H9 (cell line): ENCODE results near the gene FARP1. TPM values are rescaled to one million over a fixed set of nuclear protein-coding genes. Genes with fewer than 3 reads are reported as not detected.

Source experiments
- DNase-seq: peaks from one replicate; pipeline ENCODE4 v3.0.0-alpha.2; 2017
- H2AFZ ChIP-seq: one replicate; pipeline ENCODE4 v1.6.1; 2013; ENCODE audit warnings: mild to moderate bottlenecking, low read length, control low read depth, moderate library complexity
- H2AK5ac ChIP-seq: 2 replicates; pipeline ENCODE4 v1.6.1; 2013; ENCODE audit warnings: low read length, control low read depth, mixed read lengths; ENCODE audit not compliant: insufficient read length
- H2BK120ac ChIP-seq: one replicate; pipeline ENCODE4 v1.6.1; 2013; ENCODE audit warnings: low read depth, mild to moderate bottlenecking, low read length, control low read depth, inconsistent platforms; ENCODE audit not compliant: poor library complexity, severe bottlenecking
- H2BK12ac ChIP-seq: 2 replicates; pipeline ENCODE4 v1.6.1; 2013; ENCODE audit warnings: low read length, control low read depth, mixed read lengths, low read depth; ENCODE audit not compliant: insufficient read length
- H2BK15ac ChIP-seq: 2 replicates; pipeline ENCODE4 v1.6.1; 2013; ENCODE audit warnings: low read depth, low read length, control low read depth
- H2BK20ac ChIP-seq: one replicate; pipeline ENCODE4 v1.6.1; 2013; ENCODE audit warnings: low read depth, mild to moderate bottlenecking, low read length, control low read depth, inconsistent platforms; ENCODE audit not compliant: poor library complexity, severe bottlenecking
- H2BK5ac ChIP-seq: 2 replicates; pipeline ENCODE4 v1.6.1; 2013; ENCODE audit warnings: low read length, control low read depth, mixed read lengths; ENCODE audit not compliant: insufficient read length
- H3K14ac ChIP-seq: 2 replicates; pipeline ENCODE4 v1.6.1; 2013; ENCODE audit warnings: low read length, control low read depth; ENCODE audit not compliant: insufficient read depth
- H3K18ac ChIP-seq: 2 replicates; pipeline ENCODE4 v1.6.1; 2013; ENCODE audit warnings: low read depth, mild to moderate bottlenecking, mixed read lengths, low read length, control low read depth; ENCODE audit not compliant: insufficient read length
- H3K23ac ChIP-seq: 2 replicates; pipeline ENCODE4 v1.6.1; 2013; ENCODE audit warnings: low read length, control low read depth, mixed read lengths, low read depth; ENCODE audit not compliant: insufficient read length
- H3K23me2 ChIP-seq: 2 replicates; pipeline ENCODE4 v1.6.1; 2013; ENCODE audit warnings: low read depth, mild to moderate bottlenecking, mixed read lengths, low read length, control low read depth; ENCODE audit not compliant: insufficient read length, poor library complexity, severe bottlenecking
- H3K27ac ChIP-seq: 2 replicates; pipeline ENCODE4 v1.5.1; 2013; ENCODE audit warnings: low read length, control low read depth, mixed read lengths, low read depth; ENCODE audit not compliant: insufficient read length
- H3K27me3 ChIP-seq: 2 replicates; pipeline ENCODE4 v1.6.1; 2013; ENCODE audit warnings: low read length, control low read depth, inconsistent platforms; ENCODE audit not compliant: insufficient read depth
- H3K4ac ChIP-seq: 2 replicates; pipeline ENCODE4 v1.6.1; 2013; ENCODE audit warnings: low read depth, mild to moderate bottlenecking, control low read depth, inconsistent platforms, low read length, moderate library complexity
- H3K4me1 ChIP-seq: 2 replicates; pipeline ENCODE4 v1.6.1; 2013; ENCODE audit warnings: low read length, control low read depth, inconsistent platforms; ENCODE audit not compliant: insufficient read depth
- H3K4me2 ChIP-seq: 2 replicates; pipeline ENCODE4 v1.6.1; 2013; ENCODE audit warnings: low read length, control low read depth, mixed read lengths; ENCODE audit not compliant: insufficient read length, insufficient read depth
- H3K56ac ChIP-seq: 2 replicates; pipeline ENCODE4 v1.6.1; 2013; ENCODE audit warnings: low read depth, mild to moderate bottlenecking, mixed read lengths, low read length, control low read depth; ENCODE audit not compliant: insufficient read length
- H3K79me1 ChIP-seq: 2 replicates; pipeline ENCODE4 v1.6.1; 2013; ENCODE audit warnings: low read depth, mild to moderate bottlenecking, moderate library complexity, low read length, control low read depth, inconsistent platforms; ENCODE audit not compliant: insufficient read depth, poor library complexity, severe bottlenecking
- H3K79me2 ChIP-seq: 2 replicates; pipeline ENCODE4 v1.6.1; 2013; ENCODE audit warnings: low read length, control low read depth, inconsistent platforms; ENCODE audit not compliant: insufficient read depth
- H3K9ac ChIP-seq: 2 replicates; pipeline ENCODE4 v1.6.1; 2013; ENCODE audit warnings: low read length, control low read depth, mixed read lengths; ENCODE audit not compliant: insufficient read length; ENCODE audit errors: extremely low read depth
- H3K9me3 ChIP-seq: one replicate; pipeline ENCODE4 v1.6.1; 2013; ENCODE audit warnings: low read depth, low read length, inconsistent platforms; ENCODE audit not compliant: control insufficient read depth
- H3T11ph ChIP-seq: one replicate; pipeline ENCODE4 v1.6.1; 2013; ENCODE audit warnings: mild to moderate bottlenecking, low read length, control low read depth, inconsistent platforms
- H4K20me1 ChIP-seq: one replicate; pipeline ENCODE4 v1.6.1; 2013; ENCODE audit not compliant: control insufficient read depth, insufficient read length, insufficient read depth
- H4K5ac ChIP-seq: 2 replicates; pipeline ENCODE4 v1.6.1; 2013; ENCODE audit warnings: low read depth, mild to moderate bottlenecking, mixed read lengths, low read length, control low read depth; ENCODE audit not compliant: insufficient read length
- H4K8ac ChIP-seq: replicated peaks from 2 replicates; pipeline ENCODE4 v1.6.1; 2013; ENCODE audit warnings: low read length, control low read depth, mixed read lengths, low read depth; ENCODE audit not compliant: insufficient read length
- H4K91ac ChIP-seq: 2 replicates; pipeline ENCODE4 v1.6.1; 2013; ENCODE audit warnings: low read depth, mild to moderate bottlenecking, moderate library complexity, mixed read lengths, low read length, control low read depth; ENCODE audit not compliant: insufficient read length
- H3K27ac Mint-ChIP-seq, 3 experiments: 2 replicates in 2 of 3; 3 replicates in 1 of 3; pipeline ENCODE4 v1.8.0; 2020 to 2021; ENCODE audit warnings: mixed read lengths in 3 of 3, mild to moderate bottlenecking in 1 of 3, moderate library complexity in 1 of 3
- H3K27me3 Mint-ChIP-seq: 2 replicates; pipeline ENCODE4 v1.8.0; 2021; ENCODE audit warnings: low read depth, mild to moderate bottlenecking, moderate library complexity, mixed read lengths
- H3K36me3 Mint-ChIP-seq, 3 experiments: 2 replicates in 2 of 3; 3 replicates in 1 of 3; pipeline ENCODE4 v1.8.0; 2020 to 2021; ENCODE audit warnings: low read depth in 3 of 3, mixed read lengths in 3 of 3; ENCODE audit not compliant: insufficient read depth in 1 of 3
- H3K4me1 Mint-ChIP-seq, 2 experiments: 2 replicates each; pipeline ENCODE4 v1.8.0; 2020; ENCODE audit warnings: mixed read lengths in 2 of 2
- H3K4me3 Mint-ChIP-seq, 2 experiments: 2 replicates in 1 of 2; 3 replicates in 1 of 2; pipeline ENCODE4 v1.8.0; 2020 to 2021; ENCODE audit warnings: mild to moderate bottlenecking in 2 of 2, mixed read lengths in 2 of 2, moderate library complexity in 1 of 2
- H3K9me3 Mint-ChIP-seq, 2 experiments: 2 replicates in 1 of 2; 3 replicates in 1 of 2; pipeline ENCODE4 v1.8.0; 2020; ENCODE audit warnings: mild to moderate bottlenecking in 2 of 2, mixed read lengths in 2 of 2, moderate library complexity in 1 of 2
- CTCF ChIP-seq: fragments of 200-600 bp; sonication (generic); conservative IDR thresholded peaks from 3 replicates; pipeline ENCODE4 v1.8.0; 2021; ENCODE audit warnings: antibody characterized with exemption, mild to moderate bottlenecking
- WGBS: extraction: QIAGEN DNeasy Blood & Tissue Kit; methylation state at CpG from one replicate; pipeline ENCODE4 v1.1.7; 2013; ENCODE audit warnings: missing lambda C conversion rate, low lambda C conversion rate, mixed read lengths; ENCODE audit not compliant: insufficient read length; ENCODE audit errors: extremely low coverage; 5-methylcytosine and 5-hydroxymethylcytosine counted together
- total RNA-seq: library from RNA; stranded (reverse); gene quantifications from 2 replicates; pipeline ENCODE4 v1.2.1, GENCODE V29; 2021

FARP1 gene
- total RNA-seq, 1 experiment from 2014 or later, result 95.9 TPM

GRCh38 chr13:98100481-98100880, 42.4 kb upstream of the FARP1 start:
- H2AFZ ChIP-seq, result no peak overlapping the region
- Mint-ChIP-seq H3K4me3 (no peak overlapping the region), H3K27me3 (no peaks in the 10 kb centered on the region; the same call in 1 of the 2 replicates), H3K36me3 (peaks cover 9 to 25% (median 9%) of the 10 kb centered on the region in 3 experiments), H3K4me1 (peaks cover 22 to 26% of the 10 kb centered on the region in 2 experiments), H3K27ac (no peak overlapping the region), H3K9me3 (peaks cover 15 to 20% of the 10 kb centered on the region in 2 experiments)
- no peak overlapping the region for H3K14ac ChIP-seq
- no peak overlapping the region for H2BK20ac ChIP-seq
- H3K9ac ChIP-seq, result no peak overlapping the region
- no peak overlapping the region for H4K91ac ChIP-seq
- no peak overlapping the region for H2BK15ac ChIP-seq
- H2BK5ac ChIP-seq, result no peak overlapping the region
- H3K4me2 ChIP-seq, result no peak overlapping the region
- H2BK120ac ChIP-seq, result no peak overlapping the region
- no peak overlapping the region for H3T11ph ChIP-seq
- no peaks in the 10 kb centered on the region for H3K79me2 ChIP-seq
- no peak overlapping the region for H3K27ac ChIP-seq
- H3K27me3 ChIP-seq, result no peaks in the 10 kb centered on the region
- H3K56ac ChIP-seq, result no peak overlapping the region
- H3K4ac ChIP-seq, result no peak overlapping the region
- no peak overlapping the region for H3K23ac ChIP-seq
- no peak overlapping the region for H4K5ac ChIP-seq
- no CpG with 5 or more reads among the region's 10 CpGs for WGBS
- no peaks in the 10 kb centered on the region for H3K23me2 ChIP-seq
- DNase-seq, result no peak
- no peak overlapping the region for H2BK12ac ChIP-seq
- TF ChIP-seq CTCF, result no peak
- no peaks in the 10 kb centered on the region for H3K79me1 ChIP-seq
- H3K9me3 ChIP-seq, result no peaks in the 10 kb centered on the region
- no peaks in the 10 kb centered on the region for H4K20me1 ChIP-seq
- no peak overlapping the region for H3K18ac ChIP-seq
- no peak overlapping the region for H4K8ac ChIP-seq
- H3K4me1 ChIP-seq, result no peaks in the 10 kb centered on the region
- H2AK5ac ChIP-seq, result no peak overlapping the region
